Keratinocyte (primary cell): Measurements from ENCODE around the gene BEND5. TPM values are rescaled to one million over a fixed set of nuclear protein-coding genes. Genes with fewer than 3 reads are reported as not detected.

ENCODE experiments used
- DNase-seq: peaks from one replicate; pipeline ENCODE4 v3.0.0-alpha.2; 2011; ENCODE audit warnings: low read depth, missing footprints, low spot score
- FAIRE-seq: peaks from 2 replicates; lab custom pipeline; 2011; peaks lifted over from hg19 to GRCh38; lab: Jason Lieb, UNC
- H2AFZ ChIP-seq: 2 replicates; pipeline ENCODE4 v1.6.0; 2012; ENCODE audit warnings: low read length, control low read depth, inconsistent platforms; ENCODE audit not compliant: control insufficient read depth
- H3K27ac ChIP-seq: 2 replicates; pipeline ENCODE4 v1.5.1; 2011; ENCODE audit warnings: low read length; ENCODE audit not compliant: control insufficient read depth, insufficient read depth
- H3K27me3 ChIP-seq: 3 replicates; pipeline ENCODE4 v1.6.0; 2011; ENCODE audit warnings: low read length; ENCODE audit not compliant: control insufficient read depth, insufficient read depth; ENCODE audit errors: extremely low read depth
- H3K36me3 ChIP-seq, 2 experiments: 2 replicates in 1 of 2; 3 replicates in 1 of 2; pipeline ENCODE4 v1.5.1; 2011; ENCODE audit warnings: low read length in 2 of 2, mild to moderate bottlenecking in 1 of 2; ENCODE audit not compliant: control insufficient read depth in 2 of 2, insufficient read depth in 2 of 2; ENCODE audit errors: extremely low read depth in 1 of 2
- H3K4me1 ChIP-seq: 3 replicates; pipeline ENCODE4 v1.5.1; 2011; ENCODE audit warnings: low read length; ENCODE audit not compliant: control insufficient read depth, insufficient read depth; ENCODE audit errors: extremely low read depth
- H3K4me2 ChIP-seq: 3 replicates; pipeline ENCODE4 v1.6.0; 2011; ENCODE audit warnings: low read depth, low read length; ENCODE audit not compliant: control insufficient read depth, insufficient read depth; ENCODE audit errors: extremely low read depth
- H3K4me3 ChIP-seq, 3 experiments: fragments of 200-600 bp in 1 of 3; sonication (generic) in 1 of 3; 2 replicates in 2 of 3; 3 replicates in 1 of 3; pipeline ENCODE4 v1.5.1; 2011 to 2016; ENCODE audit warnings: low read length in 3 of 3, mild to moderate bottlenecking in 3 of 3, control low read depth in 2 of 3, inconsistent platforms in 1 of 3, low read depth in 1 of 3, mixed read lengths in 1 of 3, mixed run types in 1 of 3, moderate library complexity in 1 of 3; ENCODE audit not compliant: control insufficient read depth in 2 of 3, insufficient read depth in 2 of 3; ENCODE audit errors: extremely low read depth in 1 of 3
- H3K79me2 ChIP-seq: 2 replicates; pipeline ENCODE4 v1.6.0; 2012; ENCODE audit warnings: low read length; ENCODE audit not compliant: control insufficient read depth, insufficient read depth
- H3K9ac ChIP-seq: 3 replicates; pipeline ENCODE4 v1.6.0; 2011; ENCODE audit warnings: low read length; ENCODE audit not compliant: control insufficient read depth, insufficient read depth; ENCODE audit errors: extremely low read depth
- H3K9me1 ChIP-seq: 3 replicates; pipeline ENCODE4 v1.6.0; 2011; ENCODE audit warnings: low read length; ENCODE audit not compliant: control insufficient read depth, insufficient read depth; ENCODE audit errors: extremely low read depth
- H3K9me3 ChIP-seq: 2 replicates; pipeline ENCODE4 v1.5.1; 2012; ENCODE audit warnings: low read depth, low read length; ENCODE audit not compliant: control insufficient read depth
- H4K20me1 ChIP-seq: 3 replicates; pipeline ENCODE4 v1.6.0; 2011; ENCODE audit warnings: low read length; ENCODE audit not compliant: control insufficient read depth, insufficient read depth; ENCODE audit errors: extremely low read depth
- EZH2 ChIP-seq: IDR thresholded peaks from one replicate; pipeline ENCODE4 v1.6.1; 2012; ENCODE audit warnings: inconsistent platforms, mild to moderate bottlenecking, low read length, moderate library complexity
- dilution Hi-C: fragments of 300-500 bp; cut with MboI; formaldehyde crosslinking; loops from one replicate; pipeline ENCODE4 v1.7.0; 2020; ENCODE audit warnings: low sequenced_read_pairs; ENCODE audit not compliant: extremely low pct_ligation_motif_present
- polyA plus RNA-seq, 5 experiments: library from polyadenylated mRNA; depleted of rRNA in 3 of 5; stranded (reverse) in 3 of 5; stranded (forward) in 1 of 5; unstranded in 1 of 5; fragments of >200 nt; gene quantifications; 1 replicate in 1 of 5; 2 replicates in 3 of 5; 3 replicates in 1 of 5; pipeline versions ENCODE4 v1.2.1 to v1.2.3, GENCODE V29; 2011 to 2012; ENCODE audit warnings: missing spikeins in 2 of 5, low read depth in 1 of 5, low replicate concordance in 1 of 5
- TF ChIP-seq, protein P1 (sequence below), 3 experiments: IDR thresholded peaks in 1 of 3; conservative IDR thresholded peaks in 1 of 3; optimal IDR thresholded peaks in 1 of 3; 2 replicates in 2 of 3; 3 replicates in 1 of 3; pipeline versions ENCODE3 to v1.5.1; 2011; ENCODE audit warnings: low read length in 3 of 3, mild to moderate bottlenecking in 3 of 3, moderate library complexity in 2 of 3, control low read depth in 1 of 3, inconsistent platforms in 1 of 3; ENCODE audit not compliant: insufficient read depth in 2 of 3; ENCODE audit errors: extremely low read depth in 1 of 3

The BEND5 gene
- polyA plus RNA-seq, 1 donor (not counting 4 experiments of a cell fraction or from before 2014, with no cell fraction given), result not detected

DNA sequence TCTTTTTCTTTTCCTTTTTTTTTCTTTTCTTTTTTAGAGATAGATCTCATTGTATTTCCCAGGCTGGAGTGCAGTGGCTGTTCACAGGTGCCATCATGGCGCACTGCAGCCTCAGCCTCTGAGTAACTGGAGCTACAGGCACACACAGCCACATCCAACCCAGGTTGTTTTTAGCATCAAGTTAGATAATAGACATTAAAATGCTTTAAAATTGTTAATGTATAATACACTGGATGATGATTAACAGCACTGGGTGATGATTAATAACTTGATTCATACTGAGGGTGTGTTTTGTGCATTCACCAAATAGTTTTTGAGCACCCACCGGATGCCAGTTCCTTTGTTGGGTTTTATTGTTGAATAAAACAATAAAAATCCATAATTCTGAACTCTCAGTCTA lies 75.2 kb downstream of the BEND5 start:
- Histone ChIP-seq H4K20me1 (no peaks in the 10 kb centered on the region), H3K36me3 (no peaks in the 10 kb centered on the region), H2AFZ (no peak overlapping the region), H3K9me3 (no peaks in the 10 kb centered on the region), H3K4me2 (peak overlapping the region; percentile 42), H3K4me1 (peaks cover 14% of the 10 kb centered on the region), H3K27ac (no peak overlapping the region), H3K4me3 (no peak overlapping the region), H3K9me1 (no peaks in the 10 kb centered on the region), H3K79me2 (no peaks in the 10 kb centered on the region), H3K9ac (no peak overlapping the region), H3K27me3 (no peaks in the 10 kb centered on the region)
- dilution Hi-C loops, result no loop called here
- TF ChIP-seq, protein P1, sequence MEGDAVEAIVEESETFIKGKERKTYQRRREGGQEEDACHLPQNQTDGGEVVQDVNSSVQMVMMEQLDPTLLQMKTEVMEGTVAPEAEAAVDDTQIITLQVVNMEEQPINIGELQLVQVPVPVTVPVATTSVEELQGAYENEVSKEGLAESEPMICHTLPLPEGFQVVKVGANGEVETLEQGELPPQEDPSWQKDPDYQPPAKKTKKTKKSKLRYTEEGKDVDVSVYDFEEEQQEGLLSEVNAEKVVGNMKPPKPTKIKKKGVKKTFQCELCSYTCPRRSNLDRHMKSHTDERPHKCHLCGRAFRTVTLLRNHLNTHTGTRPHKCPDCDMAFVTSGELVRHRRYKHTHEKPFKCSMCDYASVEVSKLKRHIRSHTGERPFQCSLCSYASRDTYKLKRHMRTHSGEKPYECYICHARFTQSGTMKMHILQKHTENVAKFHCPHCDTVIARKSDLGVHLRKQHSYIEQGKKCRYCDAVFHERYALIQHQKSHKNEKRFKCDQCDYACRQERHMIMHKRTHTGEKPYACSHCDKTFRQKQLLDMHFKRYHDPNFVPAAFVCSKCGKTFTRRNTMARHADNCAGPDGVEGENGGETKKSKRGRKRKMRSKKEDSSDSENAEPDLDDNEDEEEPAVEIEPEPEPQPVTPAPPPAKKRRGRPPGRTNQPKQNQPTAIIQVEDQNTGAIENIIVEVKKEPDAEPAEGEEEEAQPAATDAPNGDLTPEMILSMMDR (optimal IDR thresholded peaks at IDR 0.05 in 1 of 3, IDR thresholded peaks at IDR 0.05 in 1 of 3, conservative IDR thresholded peaks at IDR 0.05 in 1 of 3; ENCODE audit: extremely low read depth in 1 of 3, insufficient read depth in 2 of 3, low read length in 3 of 3), result no peak
- no peak for TF ChIP-seq EZH2
- DNase-seq (no peak), FAIRE-seq (peak; percentile 58)

GRCh38 chr1:48697066-48697707 lies 79.5 kb downstream of the BEND5 start:
- H2AFZ ChIP-seq, result no peak overlapping the region
- dilution Hi-C loops, result no loop called here
- peaks cover 31% of the 10 kb centered on the region for H3K4me1 ChIP-seq
- H3K9ac ChIP-seq, result no peak overlapping the region
- no peak overlapping the region for H3K4me3 ChIP-seq
- H3K36me3 ChIP-seq, result no peaks in the 10 kb centered on the region
- no peak for TF ChIP-seq EZH2
- TF ChIP-seq, protein P1 (optimal IDR thresholded peaks at IDR 0.05 in 1 of 3, IDR thresholded peaks at IDR 0.05 in 1 of 3, conservative IDR thresholded peaks at IDR 0.05 in 1 of 3; ENCODE audit: extremely low read depth in 1 of 3, insufficient read depth in 2 of 3, low read length in 3 of 3), result peak; percentile 87 to 94 (median 88)
- H3K4me2 ChIP-seq, result no peak overlapping the region
- no peak for DNase-seq
- no peaks in the 10 kb centered on the region for H3K27me3 ChIP-seq
- H4K20me1 ChIP-seq, result no peaks in the 10 kb centered on the region
- no peaks in the 10 kb centered on the region for H3K79me2 ChIP-seq
- H3K9me3 ChIP-seq, result no peaks in the 10 kb centered on the region
- H3K9me1 ChIP-seq, result no peaks in the 10 kb centered on the region
- FAIRE-seq, result peak; percentile 44
- H3K27ac ChIP-seq, result no peak overlapping the region
